HG03442 (cell line): ENCODE data around the gene ARHGAP15.
"Not testable (repeated sequence)": the region's sequence is repeated elsewhere in the genome, so short reads cannot be mapped to it uniquely, and the experiment has no call there.

Experiments
- ATAC-seq: cut with Tn5 transposase; IDR thresholded peaks from one replicate; pipeline ENCODE4 v1.9.1; 2021; ENCODE audit warnings: mild to moderate bottlenecking, moderate library complexity; ENCODE audit not compliant: unreplicated experiment

The ARHGAP15 gene

DNA sequence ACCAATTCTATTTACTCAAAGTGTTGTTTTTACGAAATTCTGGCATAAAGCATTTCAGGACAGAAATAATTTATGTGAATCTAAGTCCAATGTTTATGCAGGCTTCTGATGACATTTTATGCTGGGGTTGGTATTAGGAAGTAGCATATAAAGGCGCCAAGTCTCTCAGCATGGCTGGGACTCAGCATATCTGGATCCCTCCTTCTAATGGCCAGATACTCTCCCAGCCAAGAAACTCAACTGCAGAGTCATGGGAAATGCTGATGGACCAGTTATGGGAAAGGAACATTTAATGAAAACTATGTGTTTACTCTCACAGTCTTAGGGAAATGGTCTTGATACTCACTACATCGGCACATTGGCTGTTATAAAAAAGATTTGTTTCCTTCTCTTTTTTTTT is 392.2 kb downstream of the ARHGAP15 start:
- no peak for ATAC-seq

- no peak for ATAC-seq
Observed at GRCh38 chr2:143522699-143523098, 393.5 kb downstream of the ARHGAP15 start.

DNA sequence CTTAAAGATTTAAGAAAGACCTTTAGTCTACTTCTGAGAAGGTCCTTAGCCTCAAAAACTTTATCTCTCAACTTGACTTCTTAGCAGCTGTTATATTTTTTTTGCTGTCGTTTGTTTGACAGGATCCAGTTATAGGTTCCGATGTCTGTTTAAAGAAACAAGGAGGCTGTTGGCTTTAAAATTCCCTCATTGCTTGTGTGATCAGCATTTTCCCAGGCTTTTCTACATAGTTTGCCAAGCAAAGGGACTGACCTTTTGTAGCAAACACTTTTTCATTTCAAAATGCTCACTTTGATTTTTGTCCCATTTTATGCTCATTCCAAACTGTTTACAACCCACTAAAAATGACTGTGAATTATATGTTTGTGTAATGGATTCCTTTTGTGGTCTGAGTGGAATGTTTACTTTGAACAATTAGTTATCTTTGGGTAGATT is 394.9 kb downstream of the ARHGAP15 start:
- ATAC-seq: no peak

- no peak for ATAC-seq
Observed at GRCh38 chr2:143524559-143525401, 395.6 kb downstream of the ARHGAP15 start.

GRCh38 chr2:143525402-143525860 is 396.2 kb downstream of the ARHGAP15 start:
- no peak for ATAC-seq

GRCh38 chr2:143526498-143526897 is 397.3 kb downstream of the ARHGAP15 start:
- ATAC-seq: no peak

DNA sequence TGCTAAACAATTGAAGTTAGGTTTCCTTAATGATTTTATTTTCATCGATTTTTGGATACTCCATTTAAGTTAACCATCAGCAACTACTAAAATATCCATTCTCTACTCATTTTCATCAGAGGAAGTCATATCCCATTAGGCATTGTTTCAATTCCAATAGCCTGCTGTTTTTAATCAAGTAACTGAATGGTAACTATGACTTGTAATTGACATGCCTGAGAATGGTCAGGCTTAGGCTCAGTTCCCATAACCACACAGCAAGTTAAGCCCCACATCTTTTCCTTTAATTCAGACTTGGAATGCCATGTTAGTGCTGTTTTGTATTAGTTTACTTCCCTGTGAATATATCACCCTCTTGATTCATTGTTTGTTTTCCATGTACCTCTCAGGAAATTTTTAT is 398.8 kb downstream of the ARHGAP15 start:
- no peak for ATAC-seq

- ATAC-seq: no peak
Observed at GRCh38 chr2:143529118-143529720, 400.0 kb downstream of the ARHGAP15 start.

DNA sequence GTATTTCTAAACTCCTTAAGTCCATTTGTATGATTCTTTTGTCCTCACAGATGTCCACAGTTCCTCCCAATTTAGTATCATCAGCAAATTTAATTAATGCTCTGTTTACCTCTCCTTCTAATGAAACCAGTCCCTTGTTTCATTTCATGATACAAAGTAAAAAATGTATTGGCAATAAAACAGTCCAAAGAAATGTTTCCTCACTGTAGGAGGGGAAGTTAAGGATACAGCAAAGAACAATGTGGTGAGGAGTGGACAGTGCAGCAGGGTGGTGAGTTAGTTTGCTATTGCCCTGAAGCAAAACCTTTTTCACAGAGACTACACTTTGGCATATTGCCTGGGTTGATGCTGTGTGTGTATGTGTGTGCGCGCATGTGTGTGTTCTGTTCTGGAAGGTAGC is 401.5 kb downstream of the ARHGAP15 start:
- ATAC-seq: no peak

DNA sequence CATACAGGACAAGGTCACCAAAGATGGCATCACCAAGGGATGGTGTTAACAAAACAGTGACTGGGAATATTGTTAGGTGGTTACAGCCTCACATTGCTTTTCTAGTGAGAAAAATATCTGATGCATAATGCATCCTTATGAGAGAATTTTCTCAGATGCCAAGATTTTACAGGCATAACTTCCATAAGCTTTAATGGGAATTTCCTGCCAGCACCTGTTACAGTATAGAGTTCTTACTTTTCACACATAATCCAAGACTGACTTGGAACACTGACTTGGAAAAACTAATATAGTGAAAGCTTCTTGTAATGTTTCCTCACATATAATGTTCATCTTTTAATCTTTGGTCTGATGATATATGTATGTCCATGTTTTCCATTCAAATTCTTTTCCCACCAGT is 402.8 kb downstream of the ARHGAP15 start:
- no peak for ATAC-seq

GRCh38 chr2:143533846-143534245 is 404.6 kb downstream of the ARHGAP15 start:
- ATAC-seq: no peak

DNA sequence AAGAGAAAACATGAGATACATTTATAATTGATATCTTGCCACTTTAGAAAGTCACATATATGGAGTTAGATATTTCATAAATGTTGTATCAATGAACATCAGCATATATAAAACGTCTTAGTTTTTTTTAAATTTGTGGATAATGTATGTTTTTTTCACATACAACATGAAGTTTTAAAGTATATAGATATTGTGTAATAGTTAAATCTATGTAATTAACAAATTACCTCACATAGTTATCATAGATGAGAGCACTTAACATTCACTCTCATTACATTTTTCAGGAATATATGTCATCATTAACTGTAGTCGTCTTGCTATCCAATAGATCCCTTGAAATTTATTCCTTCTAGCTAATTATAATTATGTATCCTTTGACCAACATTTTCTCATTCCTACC is 406.6 kb downstream of the ARHGAP15 start:
- no peak for ATAC-seq

GRCh38 chr2:143541899-143542298 is 412.7 kb downstream of the ARHGAP15 start:
- ATAC-seq: not testable (repeated sequence)

- ATAC-seq: no peak
Observed at GRCh38 chr2:143545059-143545948, 416.1 kb downstream of the ARHGAP15 start.

GRCh38 chr2:143545949-143546255 is 416.7 kb downstream of the ARHGAP15 start:
- no peak for ATAC-seq

GRCh38 chr2:143548032-143548431 is 418.8 kb downstream of the ARHGAP15 start:
- ATAC-seq: no peak

DNA sequence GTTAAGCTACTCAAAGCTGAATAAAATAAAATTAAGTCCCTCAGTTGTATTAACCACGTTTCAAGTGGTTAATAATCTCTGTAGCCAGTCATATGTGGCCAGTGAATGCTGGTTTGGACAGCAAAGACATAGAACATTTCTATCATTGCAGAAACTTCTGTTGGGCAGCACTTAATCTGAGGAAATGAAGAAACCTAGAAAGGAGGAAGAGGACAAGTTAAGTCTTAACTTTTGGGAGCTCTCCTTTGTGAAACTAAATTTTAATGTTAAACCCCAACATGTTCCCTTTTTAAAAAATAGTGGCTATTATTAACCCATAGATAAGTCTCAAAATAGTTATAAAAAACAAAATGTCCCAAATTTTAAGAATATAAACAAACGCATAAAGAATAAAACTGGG is 421.3 kb downstream of the ARHGAP15 start:
- ATAC-seq: no peak

DNA sequence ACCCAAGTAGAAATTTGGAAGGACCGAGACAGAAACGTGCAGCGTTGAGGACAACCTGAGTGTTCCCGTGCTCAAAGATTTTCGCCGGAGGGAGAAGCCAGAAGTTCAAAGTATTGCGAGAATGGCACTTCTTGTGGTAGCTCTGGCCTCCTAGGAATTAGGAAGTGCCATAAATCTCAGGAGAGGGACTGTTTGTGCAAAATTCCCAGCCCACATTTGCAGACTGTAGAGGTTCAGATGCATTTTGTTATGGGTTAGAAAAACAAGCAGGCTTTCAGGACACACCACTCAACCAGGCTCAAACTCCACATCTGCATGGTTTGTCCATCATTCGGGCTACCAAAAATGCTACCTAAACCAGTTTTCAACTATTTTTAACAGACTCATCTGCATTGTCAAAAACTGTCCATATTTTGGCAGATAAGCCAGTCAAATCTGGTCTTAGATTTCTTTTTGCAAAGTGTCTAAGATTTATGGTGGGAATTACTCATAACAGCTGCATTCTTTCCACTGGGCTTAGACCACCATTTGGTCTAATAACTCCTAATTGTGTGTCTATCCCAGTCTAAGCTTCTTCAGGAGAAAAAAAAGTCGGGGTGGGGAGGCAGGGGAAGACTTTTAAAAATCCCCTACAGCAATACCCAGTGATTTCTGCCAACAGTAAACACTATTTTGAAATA is 422.9 kb downstream of the ARHGAP15 start:
- ATAC-seq: no peak

- peak; percentile 93 for ATAC-seq
Observed at GRCh38 chr2:143553261-143553660, 424.0 kb downstream of the ARHGAP15 start.

GRCh38 chr2:143558665-143559064 is 429.4 kb downstream of the ARHGAP15 start:
- no peak for ATAC-seq

DNA sequence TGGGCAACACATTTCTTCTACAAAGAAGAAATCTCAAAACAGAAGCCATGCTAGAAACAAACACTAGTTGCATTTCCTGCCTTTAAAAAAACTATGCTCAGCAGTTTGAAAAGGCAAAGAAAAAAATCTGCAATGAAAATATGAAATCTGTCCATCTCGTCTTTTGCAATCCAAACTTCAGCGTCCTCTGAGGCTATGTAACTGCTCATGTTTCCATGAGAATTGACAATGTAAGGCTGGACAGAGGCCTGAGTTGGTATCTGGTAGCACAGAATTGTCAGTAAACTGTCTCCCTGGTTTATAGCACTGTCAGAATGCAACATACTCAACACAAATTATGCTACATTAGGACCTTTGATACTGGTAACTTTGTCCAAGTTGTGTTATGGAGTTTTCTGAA is 429.9 kb downstream of the ARHGAP15 start:
- ATAC-seq: no peak
